ENCODE results near the gene GGT6.
"Not testable (repeated sequence)": the region's sequence is repeated elsewhere in the genome, so short reads cannot be mapped to it uniquely, and the experiment has no call there.

DNA sequence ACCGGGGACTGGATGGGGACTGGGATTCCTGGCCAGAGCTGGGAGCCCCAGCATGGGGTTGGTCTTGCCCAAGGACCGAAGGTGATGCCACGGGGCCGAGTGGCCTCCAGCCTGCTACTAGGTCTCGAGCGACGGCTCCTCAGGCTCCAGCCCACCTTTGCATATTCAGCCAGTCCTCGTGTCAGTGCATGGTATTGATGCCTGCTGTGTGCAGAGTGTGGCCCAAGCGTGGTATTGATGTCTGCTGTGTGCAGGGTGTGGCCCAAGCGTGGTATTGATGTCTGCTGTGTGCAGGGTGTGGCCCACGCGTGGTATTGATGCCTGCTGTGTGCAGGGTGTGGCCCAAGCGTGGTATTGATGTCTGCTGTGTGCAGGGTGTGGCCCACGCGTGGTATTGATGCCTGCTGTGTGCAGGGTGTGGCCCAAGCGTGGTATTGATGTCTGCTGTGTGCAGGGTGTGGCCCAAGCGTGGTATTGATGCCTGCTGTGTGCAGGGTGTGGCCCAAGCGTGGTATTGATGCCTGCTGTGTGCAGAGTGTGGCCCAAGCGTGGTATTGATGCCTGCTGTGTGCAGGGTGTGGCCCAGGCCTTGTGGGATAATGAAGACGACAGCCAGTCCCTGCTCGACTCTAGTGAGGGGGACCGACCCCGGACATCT lies 35.4 kb upstream of the GGT6 start:
- not testable (repeated sequence) for TF ChIP-seq CTCF, POLR2A, EP300 (IDR thresholded peaks at IDR 0.05)

All from tibial nerve (tissue), 4 donors.